ENCODE data around the gene OSBPL2.

- TF ChIP-seq CTCF (IDR thresholded peaks at IDR 0.05) = no peak
- no peak for TF ChIP-seq EZH2 (IDR thresholded peaks at IDR 0.05; ENCODE audit: borderline replicate concordance, insufficient read depth, low read depth, low read length, poor library complexity, severe bottlenecking)
Measured at GRCh38 chr20:62241506-62241905, 3.2 kb downstream of the OSBPL2 start.
